ENCODE data around the gene SCAMP2.

Gene SCAMP2

DNA sequence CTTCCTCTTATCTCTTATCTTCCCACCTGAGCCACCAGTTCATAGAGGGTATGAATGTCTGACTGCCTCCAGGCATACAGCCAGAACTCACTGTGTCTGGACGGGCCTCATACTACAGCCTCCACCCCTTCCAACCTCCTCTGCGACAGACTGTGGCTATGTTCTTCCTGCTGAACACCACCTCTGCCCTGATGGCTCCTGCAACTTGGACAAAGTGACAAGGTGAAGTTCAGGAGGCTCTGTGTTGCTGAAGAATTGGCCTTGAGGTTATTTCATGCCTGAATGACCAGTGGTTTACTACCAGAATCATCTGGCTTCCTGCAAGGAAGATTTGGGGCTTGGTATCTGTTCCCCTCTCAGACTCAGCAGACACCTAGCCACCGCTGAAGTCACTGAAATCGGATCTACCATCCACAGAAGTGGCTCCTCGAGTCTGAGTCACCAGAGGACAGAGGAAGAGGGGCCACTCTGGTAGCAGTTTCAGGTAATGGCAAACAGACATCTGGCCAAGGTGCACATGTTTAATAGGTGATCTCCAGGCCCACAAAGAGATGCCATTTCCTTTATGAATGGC lies 16.0 kb downstream of the SCAMP2 start:
- Mint-ChIP-seq H3K27ac (peak overlapping the region; percentile 71), H3K9me3 (no peaks in the 10 kb centered on the region), H3K4me1 (ENCODE audit: low read depth) (peaks cover 41% of the 10 kb centered on the region), H3K36me3 (ENCODE audit: low read depth) (peaks cover 13% of the 10 kb centered on the region), H3K27me3 (no peaks in the 10 kb centered on the region), H3K4me3 (no peak overlapping the region)

DNA sequence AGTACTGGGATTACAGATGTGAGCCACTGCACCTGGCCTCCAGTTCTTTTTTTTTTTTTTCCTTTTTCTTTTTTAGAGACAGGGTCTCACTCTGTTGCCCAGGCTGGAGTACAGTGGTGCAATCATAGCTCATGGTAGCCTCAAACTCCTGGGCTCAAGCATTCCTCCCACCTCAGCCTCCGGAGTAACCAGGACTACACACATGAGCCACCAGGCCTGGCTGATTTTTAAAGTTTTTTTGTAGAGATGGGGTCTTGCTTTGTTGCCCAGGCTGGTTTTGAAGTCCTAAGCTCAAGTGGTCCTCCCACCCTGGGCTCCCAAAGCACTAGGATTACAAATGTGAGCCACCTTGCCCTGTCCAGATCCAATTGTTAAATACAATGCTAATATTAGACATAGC lies 16.6 kb downstream of the SCAMP2 start:
- H3K4me1 Mint-ChIP-seq (ENCODE audit: low read depth), result peaks cover 41% of the 10 kb centered on the region
- H3K4me3 Mint-ChIP-seq, result no peak overlapping the region
- H3K36me3 Mint-ChIP-seq (ENCODE audit: low read depth), result peaks cover 13% of the 10 kb centered on the region
- H3K27ac Mint-ChIP-seq, result peak overlapping the region; percentile 65
- H3K27me3 Mint-ChIP-seq, result no peaks in the 10 kb centered on the region
- no peaks in the 10 kb centered on the region for H3K9me3 Mint-ChIP-seq

DNA sequence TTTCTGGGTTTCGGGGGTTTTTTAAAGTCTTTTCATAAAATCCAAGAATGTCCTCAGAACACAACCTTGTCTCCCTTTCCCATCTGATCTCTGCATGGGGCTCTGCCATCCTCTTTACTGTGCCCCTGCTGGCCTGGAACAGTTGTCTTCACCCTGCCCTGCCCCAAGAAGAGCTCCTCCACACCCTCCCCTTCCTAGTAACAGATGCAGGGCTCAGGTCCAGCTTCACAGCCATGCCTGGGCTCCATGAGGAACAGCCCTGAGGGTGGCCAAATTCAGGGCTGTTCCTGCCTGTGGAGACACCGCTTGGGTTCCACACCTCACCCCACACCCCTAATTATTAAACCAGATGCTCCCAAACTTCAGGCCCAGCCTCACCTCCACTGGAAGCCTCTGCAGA lies 17.3 kb downstream of the SCAMP2 start:
- peak overlapping the region; percentile 72 for H3K27ac Mint-ChIP-seq
- H3K27me3 Mint-ChIP-seq, result no peaks in the 10 kb centered on the region

DNA sequence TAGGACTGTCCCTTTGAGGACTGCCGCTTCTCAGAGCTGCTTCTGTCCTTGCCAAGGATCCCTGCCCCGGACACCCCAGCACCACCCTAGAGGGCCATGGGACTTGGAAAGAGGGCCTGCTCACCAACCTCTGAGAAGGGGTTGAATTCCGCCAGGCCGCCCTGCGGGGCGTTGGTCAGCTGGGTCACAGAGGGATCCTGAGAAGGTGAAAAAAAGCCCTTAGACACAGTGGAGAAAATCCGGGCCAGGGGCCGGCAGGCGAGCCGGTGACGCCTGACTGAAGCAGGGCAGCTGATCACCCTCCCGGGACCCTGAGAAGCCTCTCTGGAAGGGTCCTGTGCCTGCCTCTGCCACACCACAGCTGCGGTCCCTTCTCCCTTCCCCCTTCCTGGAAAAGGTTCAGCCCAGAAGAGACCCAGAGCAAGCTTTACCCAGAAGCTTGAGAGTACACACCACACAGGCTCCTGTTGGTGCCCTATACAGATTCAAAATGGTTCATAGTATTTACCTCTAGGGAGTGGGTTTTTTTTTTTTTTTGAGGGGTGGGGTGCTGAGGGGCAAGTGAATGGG lies 18.6 kb downstream of the SCAMP2 start:
- Mint-ChIP-seq H3K4me3 (no peak overlapping the region), H3K36me3 (ENCODE audit: low read depth) (peaks cover 17% of the 10 kb centered on the region), H3K9me3 (no peaks in the 10 kb centered on the region), H3K27ac (no peak overlapping the region), H3K27me3 (no peaks in the 10 kb centered on the region), H3K4me1 (ENCODE audit: low read depth) (peaks cover 34% of the 10 kb centered on the region)

More for the DNA sequence above, 17.3 kb downstream of the SCAMP2 start:
- Mint-ChIP-seq H3K4me3 (no peak overlapping the region), H3K4me1 (ENCODE audit: low read depth) (peaks cover 38% of the 10 kb centered on the region), H3K36me3 (ENCODE audit: low read depth) (peaks cover 13% of the 10 kb centered on the region), H3K9me3 (no peaks in the 10 kb centered on the region)

DNA sequence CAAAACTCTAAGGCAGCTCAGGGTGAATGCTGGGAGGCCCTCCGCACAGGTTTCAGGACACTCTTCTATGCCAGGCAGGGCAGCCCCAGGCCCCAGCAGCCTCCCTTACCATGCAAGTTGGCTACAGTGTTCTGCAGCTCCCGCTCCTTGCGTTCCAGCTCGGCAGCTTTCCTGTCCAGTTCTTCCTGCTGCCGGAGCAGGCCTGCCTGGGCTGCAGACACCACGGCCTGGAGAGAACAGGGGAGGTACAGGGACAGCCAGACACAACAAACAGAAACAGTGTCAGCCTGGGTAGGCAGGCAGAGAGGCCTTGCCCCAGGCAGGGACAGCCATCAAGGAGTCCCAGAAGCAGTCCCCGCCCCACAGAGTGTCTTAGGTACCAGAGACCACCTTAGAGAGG lies 21.2 kb downstream of the SCAMP2 start:
- Mint-ChIP-seq H3K4me3 (no peak overlapping the region), H3K9me3 (no peaks in the 10 kb centered on the region), H3K27me3 (no peaks in the 10 kb centered on the region), H3K27ac (no peak overlapping the region), H3K36me3 (ENCODE audit: low read depth) (peaks cover 27% of the 10 kb centered on the region), H3K4me1 (ENCODE audit: low read depth) (peaks cover 8% of the 10 kb centered on the region)

DNA sequence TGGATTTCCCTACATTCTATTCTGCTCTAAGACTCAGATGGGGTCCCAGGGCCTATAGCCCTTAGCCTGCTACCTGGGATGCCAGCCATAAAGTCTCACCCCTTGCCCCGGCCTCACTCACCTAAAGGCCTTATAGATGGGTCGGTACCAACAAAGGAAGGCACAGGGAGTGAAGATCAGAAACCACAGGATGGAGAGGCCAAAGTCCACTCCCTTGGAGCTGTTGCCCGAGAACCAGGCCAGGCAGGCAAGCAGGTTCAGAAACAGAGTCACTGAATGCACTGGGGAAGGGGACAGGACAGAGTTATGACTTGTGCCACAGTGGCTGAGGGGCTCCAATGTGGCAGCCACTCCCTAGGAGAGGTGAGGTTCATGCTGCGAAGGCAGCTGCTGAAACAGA lies 22.8 kb downstream of the SCAMP2 start:
- Mint-ChIP-seq H3K36me3 (ENCODE audit: low read depth) (peaks cover 34% of the 10 kb centered on the region), H3K27ac (no peak overlapping the region), H3K4me1 (ENCODE audit: low read depth) (peaks cover 9% of the 10 kb centered on the region), H3K9me3 (no peaks in the 10 kb centered on the region), H3K27me3 (no peaks in the 10 kb centered on the region), H3K4me3 (no peak overlapping the region)

DNA sequence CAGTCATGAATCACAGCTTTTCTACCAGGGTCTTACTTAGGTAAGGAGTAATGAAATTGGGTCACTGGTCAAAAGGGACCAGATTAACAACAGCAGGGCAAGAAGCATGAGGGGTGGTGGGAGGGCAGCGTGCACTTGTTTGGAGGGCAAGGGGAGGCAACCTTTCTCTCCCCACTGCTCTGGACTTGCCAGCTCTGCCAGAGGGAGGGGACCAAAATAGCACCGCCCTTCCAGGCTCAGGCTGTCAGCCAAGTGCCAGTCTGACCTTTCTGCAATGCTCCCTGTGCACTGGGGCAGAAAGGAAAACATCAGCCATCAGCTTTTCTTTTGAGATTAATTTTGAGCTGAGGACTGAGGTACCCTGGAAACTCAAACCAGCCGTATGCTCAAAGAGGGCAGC lies 25.7 kb downstream of the SCAMP2 start:
- H3K27ac Mint-ChIP-seq, result no peak overlapping the region
- H3K4me3 Mint-ChIP-seq, result no peak overlapping the region
- H3K27me3 Mint-ChIP-seq, result no peaks in the 10 kb centered on the region
- H3K36me3 Mint-ChIP-seq (ENCODE audit: low read depth), result peaks cover 34% of the 10 kb centered on the region
- H3K4me1 Mint-ChIP-seq (ENCODE audit: low read depth), result peaks cover 33% of the 10 kb centered on the region
- H3K9me3 Mint-ChIP-seq, result no peaks in the 10 kb centered on the region

DNA sequence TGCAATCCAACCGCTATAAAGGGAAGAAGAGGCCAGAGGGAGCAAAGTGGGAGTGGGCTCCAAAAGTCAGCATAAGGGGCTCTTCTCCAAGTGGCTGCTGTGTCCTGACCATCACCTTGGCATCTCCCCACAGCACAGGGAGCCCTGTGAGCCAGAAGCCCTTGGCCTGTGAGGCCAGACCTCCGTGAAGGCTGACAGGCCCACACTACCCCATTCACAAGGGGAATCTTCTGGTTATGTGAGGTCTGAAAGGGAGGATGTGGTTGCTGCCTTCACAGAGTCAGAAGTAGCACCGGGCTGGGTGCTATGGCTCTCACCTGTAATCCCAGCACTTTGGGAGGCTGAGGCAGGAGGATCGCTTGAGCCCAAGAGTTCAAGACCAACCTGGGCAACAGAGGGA lies 27.6 kb downstream of the SCAMP2 start:
- no peaks in the 10 kb centered on the region for H3K27me3 Mint-ChIP-seq
- no peaks in the 10 kb centered on the region for H3K9me3 Mint-ChIP-seq
- peaks cover 45% of the 10 kb centered on the region for H3K36me3 Mint-ChIP-seq (ENCODE audit: low read depth)
- peaks cover 51% of the 10 kb centered on the region for H3K4me1 Mint-ChIP-seq (ENCODE audit: low read depth)
- H3K4me3 Mint-ChIP-seq, result peak overlapping the region; percentile 37
- H3K27ac Mint-ChIP-seq, result peak overlapping the region; percentile 95

DNA sequence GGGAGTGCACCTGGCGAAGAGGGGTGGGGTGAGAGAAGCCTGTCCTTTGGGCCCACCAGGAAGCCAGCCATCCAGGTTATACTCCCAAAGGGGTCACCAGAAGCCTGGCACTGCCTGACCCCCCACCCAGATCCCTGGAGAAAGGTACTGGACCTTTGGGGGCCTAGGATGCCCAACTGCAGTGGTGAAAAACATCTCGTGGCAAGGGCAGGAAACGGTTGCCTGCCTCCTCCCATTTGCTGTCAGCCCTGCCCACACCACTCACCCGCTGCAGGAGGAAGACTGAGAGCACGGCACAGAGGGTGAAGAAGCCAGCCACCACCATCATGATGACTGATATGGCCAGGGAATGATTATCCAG lies 28.0 kb downstream of the SCAMP2 start:
- Mint-ChIP-seq H3K9me3 (no peaks in the 10 kb centered on the region), H3K27me3 (no peaks in the 10 kb centered on the region), H3K4me3 (peak overlapping the region; percentile 37), H3K27ac (peak overlapping the region; percentile 95), H3K4me1 (ENCODE audit: low read depth) (peaks cover 52% of the 10 kb centered on the region), H3K36me3 (ENCODE audit: low read depth) (peaks cover 45% of the 10 kb centered on the region)

DNA sequence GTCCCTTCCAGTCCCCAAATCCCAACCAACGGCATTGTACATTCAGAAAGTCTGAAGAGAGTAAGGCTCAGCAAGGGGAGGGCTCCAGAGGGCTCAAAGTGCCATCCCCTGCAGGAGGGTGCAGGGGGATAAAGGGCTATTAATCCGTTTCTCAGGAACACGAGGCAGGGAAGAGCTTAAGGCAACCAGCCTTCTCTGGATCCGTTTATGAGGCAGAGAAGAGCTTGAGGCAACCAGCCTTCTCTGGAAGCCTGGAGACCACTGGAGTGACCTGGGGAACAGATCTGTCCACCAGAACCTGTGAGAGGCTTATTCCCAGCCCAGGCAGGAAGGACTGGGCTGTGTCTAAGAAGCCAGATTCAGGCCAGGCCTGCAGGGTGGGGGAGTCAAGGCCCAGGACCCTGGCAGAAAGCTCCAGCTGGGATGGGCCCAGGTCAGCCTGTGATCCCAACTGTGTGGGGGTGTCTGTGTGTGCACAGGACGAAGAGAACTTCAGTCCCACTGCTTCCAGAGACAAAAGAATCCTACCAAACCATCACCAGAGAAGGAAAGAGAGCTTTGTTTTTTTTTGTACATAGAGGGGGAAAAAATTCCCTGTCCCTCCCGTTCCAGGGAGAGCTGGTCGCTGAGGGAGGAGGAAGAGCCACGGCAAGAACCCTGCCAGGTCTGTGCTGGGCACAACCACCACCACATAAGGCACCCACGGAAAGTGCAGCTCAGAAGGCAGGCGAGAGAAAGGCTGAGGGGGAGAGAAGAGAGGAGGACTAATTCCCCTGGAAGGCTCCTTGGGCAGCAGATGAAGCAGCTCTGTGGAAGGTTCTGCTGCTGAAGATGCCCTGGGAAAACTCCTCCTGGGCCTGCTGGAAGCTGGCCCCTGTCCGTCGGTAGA lies 28.6 kb downstream of the SCAMP2 start:
- H3K4me1 Mint-ChIP-seq (ENCODE audit: low read depth), result peaks cover 52% of the 10 kb centered on the region
- H3K27ac Mint-ChIP-seq, result peak overlapping the region; percentile 95
- H3K36me3 Mint-ChIP-seq (ENCODE audit: low read depth), result peaks cover 41% of the 10 kb centered on the region

DNA sequence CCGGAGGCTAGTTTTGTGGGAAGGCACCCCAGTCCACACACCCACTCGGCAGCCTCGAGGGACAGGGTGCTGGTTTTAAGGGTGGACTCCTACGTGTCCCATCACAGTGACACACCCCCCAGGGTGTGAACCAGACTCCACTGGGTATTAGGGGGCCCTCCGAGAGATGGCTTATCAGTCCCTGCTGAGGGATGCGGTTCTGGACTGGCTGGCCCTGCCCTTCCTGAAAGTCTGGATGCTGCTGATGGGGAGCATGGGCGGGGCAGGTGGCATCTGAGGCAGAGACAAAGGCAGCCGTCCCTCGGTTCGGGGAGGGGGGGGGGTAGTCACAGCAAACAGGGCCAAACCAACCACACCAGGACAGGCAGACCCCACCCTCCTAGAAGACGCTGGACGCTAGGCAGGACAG lies 29.3 kb downstream of the SCAMP2 start:
- no peaks in the 10 kb centered on the region for H3K27me3 Mint-ChIP-seq
- H3K27ac Mint-ChIP-seq, result peak overlapping the region; percentile 95
- peak overlapping the region; percentile 87 for H3K4me3 Mint-ChIP-seq
- H3K9me3 Mint-ChIP-seq, result no peaks in the 10 kb centered on the region
- peaks cover 38% of the 10 kb centered on the region for H3K36me3 Mint-ChIP-seq (ENCODE audit: low read depth)
- peaks cover 52% of the 10 kb centered on the region for H3K4me1 Mint-ChIP-seq (ENCODE audit: low read depth)

More for the DNA sequence above, 28.6 kb downstream of the SCAMP2 start:
- Mint-ChIP-seq H3K4me3 (peak overlapping the region; percentile 37), H3K9me3 (no peaks in the 10 kb centered on the region), H3K27me3 (no peaks in the 10 kb centered on the region)

DNA sequence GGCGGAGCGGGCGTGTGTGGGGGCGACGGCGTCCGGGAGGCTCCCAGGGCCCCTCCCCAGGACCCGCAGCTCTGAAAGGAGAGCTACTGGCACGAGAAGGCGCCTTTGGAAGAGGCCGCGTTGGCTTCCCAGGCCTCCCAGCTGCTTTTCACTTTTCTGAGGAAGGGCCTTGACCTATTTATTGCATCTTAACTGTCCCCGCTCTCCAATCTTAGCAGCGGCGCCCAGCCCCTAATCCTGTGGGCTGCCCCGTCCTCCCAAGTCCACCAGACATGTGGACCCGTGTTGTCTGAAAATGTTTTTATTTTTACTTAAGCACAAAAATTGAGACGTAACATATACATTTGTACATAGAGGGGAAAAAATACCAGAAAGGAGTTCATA lies 29.7 kb downstream of the SCAMP2 start:
- Mint-ChIP-seq H3K9me3 (no peaks in the 10 kb centered on the region), H3K27me3 (no peaks in the 10 kb centered on the region), H3K27ac (peak overlapping the region; percentile 95)

DNA sequence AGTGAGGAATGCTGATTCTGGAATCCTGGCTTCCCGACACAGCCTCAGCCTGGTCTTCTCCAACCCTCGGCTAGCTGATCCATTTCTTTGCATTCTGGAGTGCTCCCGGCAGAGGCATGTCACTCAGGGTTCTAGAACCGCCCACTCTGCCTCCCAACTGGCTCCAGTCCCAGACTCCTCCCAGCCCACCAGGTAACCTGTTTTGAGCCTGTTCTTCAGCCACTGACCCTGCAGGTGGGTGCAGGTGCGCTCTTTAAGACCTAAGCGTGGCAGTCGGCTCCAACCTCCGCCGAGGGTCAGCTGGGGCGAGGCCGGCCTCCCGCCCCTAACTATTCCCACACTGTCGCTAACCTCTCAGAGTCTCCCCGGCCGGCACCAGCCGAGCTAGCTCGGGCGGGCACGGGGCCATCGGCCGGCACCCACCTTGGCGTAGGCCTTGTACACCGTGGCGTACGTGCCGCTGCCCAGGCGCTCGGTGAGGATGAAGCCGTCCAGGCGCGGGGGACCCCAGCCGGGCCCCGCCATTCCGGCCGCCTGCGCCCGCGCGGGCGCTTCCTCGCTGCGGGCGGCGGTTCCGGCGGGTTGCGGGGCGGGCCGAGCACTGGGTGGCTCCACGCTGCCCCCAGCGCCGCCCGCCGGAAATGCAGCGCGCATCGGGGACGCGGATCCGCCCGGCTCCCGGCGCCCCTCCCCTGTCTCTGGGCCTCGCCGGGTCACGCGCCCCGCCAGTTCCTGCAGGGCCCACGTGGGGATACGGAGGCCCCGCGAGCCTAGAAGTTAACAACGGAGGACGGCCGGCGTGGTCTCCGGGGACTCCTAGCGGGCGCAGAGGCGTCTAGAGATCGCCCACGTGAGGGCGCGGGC lies 30.4 kb downstream of the SCAMP2 start, which contains the start of gene ULK3:
Gene ULK3 (minus strand): TSS at position 576 of the 864 bp plus-strand sequence. CDS start 51 bp downstream, at position 525.
- peaks cover 52% of the 10 kb centered on the region for H3K4me1 Mint-ChIP-seq (ENCODE audit: low read depth)
- no peaks in the 10 kb centered on the region for H3K9me3 Mint-ChIP-seq
- no peaks in the 10 kb centered on the region for H3K27me3 Mint-ChIP-seq
- H3K27ac Mint-ChIP-seq, result peak within 1 kb of the TSS; percentile 95
- H3K36me3 Mint-ChIP-seq (ENCODE audit: low read depth), result peaks cover 31% of the 10 kb centered on the region
- H3K4me3 Mint-ChIP-seq, result peak within 1 kb of the TSS; percentile 92

More for the DNA sequence above, 29.7 kb downstream of the SCAMP2 start:
- Mint-ChIP-seq H3K36me3 (ENCODE audit: low read depth) (peaks cover 34% of the 10 kb centered on the region), H3K4me3 (peak overlapping the region; percentile 87), H3K4me1 (ENCODE audit: low read depth) (peaks cover 52% of the 10 kb centered on the region)

DNA sequence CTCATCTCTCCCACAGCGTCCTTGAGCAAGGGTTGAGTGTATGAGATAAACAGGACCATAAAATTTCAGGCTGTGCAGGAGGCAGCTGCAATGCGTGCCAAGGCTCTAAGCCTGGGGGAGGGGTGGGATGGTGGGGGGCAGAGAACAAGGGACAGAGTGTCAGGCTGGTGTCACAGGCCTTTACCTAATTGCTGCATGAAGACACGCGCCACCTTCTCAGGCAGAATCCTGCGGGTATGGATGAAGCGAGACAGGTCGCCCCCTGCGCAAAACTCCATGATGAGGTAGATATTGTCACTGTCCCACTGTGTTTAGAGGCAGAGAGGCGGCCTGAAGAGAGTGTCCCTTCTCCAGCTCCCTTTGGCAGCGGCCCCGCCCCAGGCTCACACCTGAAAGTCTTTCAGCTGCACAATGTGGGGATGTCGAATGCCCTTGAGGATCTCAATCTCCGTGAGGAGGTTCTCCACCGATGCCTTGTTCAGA lies 31.2 kb downstream of the SCAMP2 start:
- no peaks in the 10 kb centered on the region for H3K9me3 Mint-ChIP-seq
- H3K27me3 Mint-ChIP-seq, result no peaks in the 10 kb centered on the region
- H3K4me3 Mint-ChIP-seq, result peak overlapping the region; percentile 92
- peak overlapping the region; percentile 71 for H3K27ac Mint-ChIP-seq
- H3K4me1 Mint-ChIP-seq (ENCODE audit: low read depth), result peaks cover 52% of the 10 kb centered on the region
- peaks cover 27% of the 10 kb centered on the region for H3K36me3 Mint-ChIP-seq (ENCODE audit: low read depth)
